PC-9 (cell line): ENCODE data around the gene SLAIN2. TPM values are rescaled to one million over a fixed set of nuclear protein-coding genes. Genes with fewer than 3 reads are reported as not detected.

ENCODE experiments used
- BruUV-seq: library from RNA; stranded (reverse); fragments of 400-500 nt; replicated peaks from 2 replicates; lab custom pipeline; 2021; lab: Mats Ljungman, UMichigan
- CTCF ChIA-PET: fragments of 300-600 bp; sonication (Branson Sonifier 250); formaldehyde crosslinking; loops from one replicate; lab custom pipeline; 2022; ENCODE audit warnings: antibody characterized with exemption; lab: Charles Lee
- POLR2A ChIA-PET: fragments of 300-600 bp; sonication (Branson Sonifier 250); formaldehyde crosslinking; loops from one replicate; lab custom pipeline; 2022; ENCODE audit warnings: antibody characterized with exemption; ENCODE audit not compliant: unreplicated experiment; lab: Charles Lee
- DNase-seq, 2 experiments: peaks; one replicate each; pipeline versions ENCODE4 v3.0.0 to v3.0.0-alpha.2; 2015 to 2022; ENCODE audit warnings: mixed read lengths in 1 of 2
- H2AFZ ChIP-seq: fragments of 200-600 bp; sonication (generic); 2 replicates; pipeline ENCODE4 v1.8.1; 2017; ENCODE audit warnings: antibody characterized with exemption
- H3F3A ChIP-seq: fragments of 200-600 bp; sonication (generic); 2 replicates; pipeline ENCODE4 v1.8.1; 2017; ENCODE audit warnings: antibody characterized with exemption, mild to moderate bottlenecking, low read depth; ENCODE audit not compliant: insufficient read depth
- H3K27ac ChIP-seq: fragments of 200-600 bp; sonication (generic); 2 replicates; pipeline ENCODE4 v1.6.1; 2016; ENCODE audit warnings: mixed run types
- H3K27me3 ChIP-seq: fragments of 200-600 bp; sonication (generic); 2 replicates; pipeline ENCODE4 v1.6.1; 2016; ENCODE audit warnings: low read depth, mixed run types; ENCODE audit not compliant: insufficient read depth
- H3K36me3 ChIP-seq: fragments of 200-600 bp; sonication (generic); 2 replicates; pipeline ENCODE4 v1.6.1; 2016; ENCODE audit warnings: low read depth, mixed run types
- H3K4me1 ChIP-seq: fragments of 200-600 bp; sonication (generic); replicated peaks from 2 replicates; pipeline ENCODE4 v1.6.1; 2016; ENCODE audit warnings: mixed run types; ENCODE audit not compliant: insufficient read depth
- H3K4me2 ChIP-seq: fragments of 200-600 bp; sonication (generic); 2 replicates; pipeline ENCODE4 v1.6.1; 2017; ENCODE audit warnings: mixed run types
- H3K4me3 ChIP-seq: fragments of 200-600 bp; sonication (generic); 2 replicates; pipeline ENCODE4 v1.6.1; 2016; ENCODE audit warnings: mixed run types
- H3K79me2 ChIP-seq: fragments of 200-600 bp; sonication (generic); 2 replicates; pipeline ENCODE4 v1.6.1; 2017; ENCODE audit warnings: low read depth, mixed run types
- H3K9me2 ChIP-seq: fragments of 200-600 bp; sonication (generic); 2 replicates; pipeline ENCODE4 v1.8.1; 2017; ENCODE audit warnings: mild to moderate bottlenecking; ENCODE audit not compliant: insufficient read depth
- H3K9me3 ChIP-seq: fragments of 200-600 bp; sonication (generic); 2 replicates; pipeline ENCODE4 v1.8.1; 2016; ENCODE audit warnings: low read depth; ENCODE audit not compliant: insufficient read depth
- H4K20me1 ChIP-seq: fragments of 200-600 bp; sonication (generic); 2 replicates; pipeline ENCODE4 v1.8.1; 2017; ENCODE audit not compliant: insufficient read depth
- EZH2 ChIP-seq: fragments of 200-600 bp; sonication (generic); IDR thresholded peaks from 2 replicates; pipeline ENCODE4 v1.8.0; 2017; ENCODE audit warnings: antibody characterized with exemption, low read depth
- intact Hi-C: fragments of 100-400 bp; cut with micrococcal nuclease; formaldehyde crosslinking; loops from one replicate; pipeline ENCODE4 v1.10.0; 2022; ENCODE audit not compliant: unreplicated experiment
- total RNA-seq: library from RNA; stranded (reverse); gene quantifications from 2 replicates; pipeline ENCODE4 v1.2.3, GENCODE V29; 2021
- TF ChIP-seq, protein P1 (sequence below): fragments of 200-600 bp; sonication (generic); conservative IDR thresholded peaks from 2 replicates; pipeline ENCODE4 v1.6.1; 2017; ENCODE audit warnings: mixed run types, antibody characterized with exemption, mild to moderate bottlenecking, moderate library complexity

Gene SLAIN2
- total RNA-seq, 1 experiment from 2014 or later: 70.4 TPM

DNA sequence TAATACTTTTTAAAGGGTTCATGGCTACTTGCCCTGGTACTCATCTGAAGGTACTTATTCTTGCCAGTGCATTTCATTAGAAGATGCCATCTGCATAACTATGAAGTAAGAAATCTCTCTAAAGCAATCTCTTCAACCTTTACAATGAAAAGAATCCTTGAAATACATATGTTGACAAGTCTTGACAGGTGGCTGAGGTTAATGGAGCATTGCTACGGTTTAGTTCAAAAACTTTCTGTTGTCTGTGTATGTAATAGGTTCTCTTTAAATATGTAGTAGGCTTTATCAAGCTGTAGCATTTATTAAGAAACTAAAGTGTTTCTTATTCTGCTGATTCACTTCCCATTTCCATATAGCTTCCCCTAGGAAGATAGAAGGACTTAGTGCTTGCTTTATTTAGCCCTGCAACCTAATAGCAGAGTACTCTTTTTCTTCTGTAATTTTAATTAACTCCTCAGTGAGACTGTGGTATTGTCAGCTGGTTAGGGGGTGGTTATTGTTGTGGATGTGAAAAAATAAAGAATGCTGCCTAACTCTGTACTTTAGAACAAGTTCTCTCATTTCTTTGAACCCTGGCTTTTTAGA lies 39.3 kb downstream of the SLAIN2 start:
- CTCF ChIA-PET: no interaction called here
- H3K4me2 ChIP-seq: no peak overlapping the region
- H2AFZ ChIP-seq: no peak overlapping the region
- H3K79me2 ChIP-seq: peaks cover 27% of the 10 kb centered on the region
- BruUV-seq: no TSS peak
- no peak for DNase-seq
- POLR2A ChIA-PET: no interaction called here
- H3K9me2 ChIP-seq: no peaks in the 10 kb centered on the region
- no peak overlapping the region for H3K4me3 ChIP-seq
- H3K27ac ChIP-seq: no peak overlapping the region
- intact Hi-C loops: loop anchor here (10.0 kb wide), 1 partner anchor 66 kb away; no protein-coding TSS in a partner anchor
- no peaks in the 10 kb centered on the region for H3K9me3 ChIP-seq
- H3F3A ChIP-seq: peaks cover 13% of the 10 kb centered on the region
- peaks cover 8% of the 10 kb centered on the region for H3K4me1 ChIP-seq
- no peaks in the 10 kb centered on the region; the same call in none of the 2 replicates for H4K20me1 ChIP-seq
- TF ChIP-seq, protein P1, sequence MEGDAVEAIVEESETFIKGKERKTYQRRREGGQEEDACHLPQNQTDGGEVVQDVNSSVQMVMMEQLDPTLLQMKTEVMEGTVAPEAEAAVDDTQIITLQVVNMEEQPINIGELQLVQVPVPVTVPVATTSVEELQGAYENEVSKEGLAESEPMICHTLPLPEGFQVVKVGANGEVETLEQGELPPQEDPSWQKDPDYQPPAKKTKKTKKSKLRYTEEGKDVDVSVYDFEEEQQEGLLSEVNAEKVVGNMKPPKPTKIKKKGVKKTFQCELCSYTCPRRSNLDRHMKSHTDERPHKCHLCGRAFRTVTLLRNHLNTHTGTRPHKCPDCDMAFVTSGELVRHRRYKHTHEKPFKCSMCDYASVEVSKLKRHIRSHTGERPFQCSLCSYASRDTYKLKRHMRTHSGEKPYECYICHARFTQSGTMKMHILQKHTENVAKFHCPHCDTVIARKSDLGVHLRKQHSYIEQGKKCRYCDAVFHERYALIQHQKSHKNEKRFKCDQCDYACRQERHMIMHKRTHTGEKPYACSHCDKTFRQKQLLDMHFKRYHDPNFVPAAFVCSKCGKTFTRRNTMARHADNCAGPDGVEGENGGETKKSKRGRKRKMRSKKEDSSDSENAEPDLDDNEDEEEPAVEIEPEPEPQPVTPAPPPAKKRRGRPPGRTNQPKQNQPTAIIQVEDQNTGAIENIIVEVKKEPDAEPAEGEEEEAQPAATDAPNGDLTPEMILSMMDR: no peak
- TF ChIP-seq EZH2: no peak
- no peaks in the 10 kb centered on the region for H3K27me3 ChIP-seq
- H3K36me3 ChIP-seq: peaks cover 9% of the 10 kb centered on the region; the same call in 1 of the 2 replicates

DNA sequence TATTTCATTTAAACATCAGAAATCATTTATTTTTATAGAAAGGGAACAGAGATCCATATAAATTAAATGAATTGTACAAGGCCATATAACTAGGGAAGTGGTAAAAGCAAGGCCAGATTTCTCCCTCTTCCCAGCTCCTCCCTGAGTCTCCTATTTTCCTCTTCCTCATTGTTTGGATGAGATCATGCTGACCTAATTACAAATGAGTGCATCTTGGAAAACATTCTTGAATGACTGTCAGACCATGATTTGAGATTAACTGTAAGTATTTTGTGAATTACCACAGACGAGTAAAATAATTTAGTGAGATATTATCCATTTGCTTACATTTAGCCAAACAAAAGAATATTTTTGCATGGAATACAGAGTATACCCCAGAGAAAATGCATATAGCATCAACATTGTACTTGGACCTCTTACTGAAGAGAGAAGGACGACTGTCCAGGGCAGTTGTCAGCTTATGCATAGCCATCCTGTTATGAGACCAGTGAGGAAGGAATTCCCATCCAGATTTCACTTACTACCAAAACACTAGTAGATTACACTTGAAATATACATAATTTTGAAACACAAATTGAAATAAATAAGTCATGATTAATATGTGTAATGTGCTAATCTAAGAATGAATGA lies 47.3 kb downstream of the SLAIN2 start:
- DNase-seq: no peak
- H3F3A ChIP-seq: peaks cover 10% of the 10 kb centered on the region
- H3K36me3 ChIP-seq: no peaks in the 10 kb centered on the region; the same call in 1 of the 2 replicates
- no peaks in the 10 kb centered on the region for H3K9me2 ChIP-seq
- TF ChIP-seq, protein P1: no peak
- no peak for TF ChIP-seq EZH2
- no peak overlapping the region for H3K4me2 ChIP-seq
- no peak overlapping the region for H3K27ac ChIP-seq
- H4K20me1 ChIP-seq: no peaks in the 10 kb centered on the region
- BruUV-seq: no TSS peak
- no peaks in the 10 kb centered on the region for H3K9me3 ChIP-seq
- no peaks in the 10 kb centered on the region for H3K27me3 ChIP-seq
- ChIA-PET CTCF (no interaction called here), POLR2A (no interaction called here)
- no peaks in the 10 kb centered on the region for H3K79me2 ChIP-seq
- H3K4me3 ChIP-seq: no peak overlapping the region
- H2AFZ ChIP-seq: no peak overlapping the region
- intact Hi-C loops: loop anchor here (10.0 kb wide), 1 partner anchor 74 kb away; no protein-coding TSS in a partner anchor
- no peaks in the 10 kb centered on the region for H3K4me1 ChIP-seq

DNA sequence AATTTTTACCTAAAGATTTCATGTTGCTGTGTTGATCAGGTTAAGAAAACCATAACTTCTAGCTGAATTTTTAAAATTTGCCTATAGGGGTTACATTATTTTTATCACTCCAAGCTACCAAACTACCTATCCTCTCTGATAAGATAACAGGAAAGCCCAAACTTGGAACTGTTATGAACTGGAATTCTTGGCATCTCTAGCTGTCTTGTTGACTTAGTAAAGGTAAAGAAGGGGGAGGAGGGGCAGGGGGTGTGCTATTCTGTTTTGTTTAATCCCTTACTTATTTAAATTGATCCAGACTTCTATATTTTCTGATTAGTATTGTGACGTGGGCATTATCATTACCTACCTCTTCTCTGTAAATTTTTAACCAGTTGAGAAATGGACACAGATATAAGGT lies 54.7 kb downstream of the SLAIN2 start:
- Histone ChIP-seq H3K4me1 (no peaks in the 10 kb centered on the region), H3K9me2 (no peaks in the 10 kb centered on the region; the same call in 1 of the 2 replicates), H3K27me3 (no peaks in the 10 kb centered on the region), H3K79me2 (no peaks in the 10 kb centered on the region), H3K4me2 (no peak overlapping the region), H4K20me1 (no peaks in the 10 kb centered on the region), H3K27ac (no peak overlapping the region), H3K4me3 (no peak overlapping the region), H3F3A (peaks cover 4% of the 10 kb centered on the region; the same call in 1 of the 2 replicates), H2AFZ (no peak overlapping the region), H3K9me3 (no peaks in the 10 kb centered on the region), H3K36me3 (peaks cover 5% of the 10 kb centered on the region; the same call in 1 of the 2 replicates)
- CTCF ChIA-PET: no interaction called here
- intact Hi-C loops: no loop called here
- no TSS peak for BruUV-seq
- POLR2A ChIA-PET: no interaction called here
- no peak for DNase-seq
- no peak for TF ChIP-seq EZH2
- TF ChIP-seq, protein P1: no peak
